Measurements from ENCODE around the gene ADISSP. TPM values are rescaled to one million over a fixed set of nuclear protein-coding genes. Genes with fewer than 3 reads are reported as not detected.
A peak's percentile ranks its signal among the peaks of the same experiment; 100 is the strongest.

The ADISSP gene
- total and polyA plus RNA-seq, 2 of the 13 experiments (the other 11 are each of a cell fraction or from before 2014, with no cell fraction given) = 38.3 to 90.6 TPM

- TF ChIP-seq RAD21 (CRISPR knock-in tag; IDR thresholded peaks at IDR 0.05) (peak; percentile 97), KLF11 (CRISPR knock-in tag; IDR thresholded peaks at IDR 0.05) (no peak), SAFB2 (CRISPR knock-in tag; IDR thresholded peaks at IDR 0.05; ENCODE audit: borderline replicate concordance, low read depth) (no peak), GPN1 (CRISPR knock-in tag; IDR thresholded peaks at IDR 0.05; ENCODE audit: borderline replicate concordance) (no peak; the same call in 1 of the 2 replicates), ATF6 (CRISPR knock-in tag; conservative IDR thresholded peaks at IDR 0.05) (0 out of 2 replicates have a peak, but pooled peaks have one; percentile 58), ZNF205 (CRISPR knock-in tag; IDR thresholded peaks at IDR 0.05) (no peak), KLF9 (CRISPR knock-in tag; IDR thresholded peaks at IDR 0.05; ENCODE audit: low read depth) (no peak), MYNN (CRISPR knock-in tag; IDR thresholded peaks at IDR 0.05; ENCODE audit: low read depth) (no peak), ZBTB25 (CRISPR knock-in tag; IDR thresholded peaks at IDR 0.05) (peak; percentile 49), TRAFD1 (CRISPR knock-in tag; IDR thresholded peaks at IDR 0.05; ENCODE audit: borderline replicate concordance) (no peak), ZNF772 (CRISPR knock-in tag; IDR thresholded peaks at IDR 0.05) (no peak), ETV6 (CRISPR knock-in tag; conservative IDR thresholded peaks at IDR 0.05) (0 out of 2 replicates have a peak, but pooled peaks have one; percentile 20), FOXO1 (CRISPR knock-in tag; IDR thresholded peaks at IDR 0.05) (peak; percentile 75), NFKB2 (CRISPR knock-in tag; IDR thresholded peaks at IDR 0.05; ENCODE audit: borderline replicate concordance) (no peak), ZNF20 (CRISPR knock-in tag; IDR thresholded peaks at IDR 0.05) (no peak), ZBTB39 (CRISPR knock-in tag; IDR thresholded peaks at IDR 0.05) (no peak), DPF2 (CRISPR knock-in tag; IDR thresholded peaks at IDR 0.05; ENCODE audit: borderline replicate concordance, low read depth) (no peak), FIP1L1 (IDR thresholded peaks at IDR 0.05; ENCODE audit: borderline replicate concordance, insufficient read depth, low read depth, low read length) (no peak), IKZF5 (CRISPR knock-in tag; IDR thresholded peaks at IDR 0.05) (no peak)
These were observed 19.2 kb upstream of the ADISSP start, which contains the start of gene CENPB (continued) for GRCh38 chr20:3786665-3787323.

All from HepG2 (cell line).